K562 (cell line): ENCODE results near the gene NLGN3. TPM values are rescaled to one million over a fixed set of nuclear protein-coding genes. Genes with fewer than 3 reads are reported as not detected.

Experiments used
- ATAC-seq: fragments of 200-7000 bp; cut with Tn5 transposase; 3 replicates; pipeline ENCODE4 v1.9.1; 2020; ENCODE audit warnings: moderate library complexity
- BruUV-seq: library from RNA; stranded (reverse); fragments of 400-500 nt; replicated peaks from 2 replicates; lab custom pipeline; 2021; lab: Mats Ljungman, UMichigan
- CTCF ChIA-PET: fragments of 300-600 bp; formaldehyde crosslinking; extraction: SDS; loops from one replicate; lab custom pipeline; 2021; ENCODE audit warnings: low intra/inter-chr PET ratio; lab: Yijun Ruan, JAX
- POLR2A ChIA-PET: fragments of 300-600, 350-650 bp; sonication (Branson Sonifier 250); formaldehyde crosslinking; extraction: SDS; loops from one replicate; lab custom pipeline; 2021; ENCODE audit warnings: antibody characterized with exemption, inconsistent platforms; lab: Yijun Ruan, JAX
- DNase-seq, 4 experiments: peaks; one replicate each; pipeline versions ENCODE4 v3.0.0 to v3.0.0-alpha.2; 2011 to 2018; ENCODE audit warnings: low spot score in 3 of 4, mixed read lengths in 3 of 4; ENCODE audit errors: extremely low read depth in 1 of 4
- FAIRE-seq: peaks from 2 replicates; lab custom pipeline; 2011; peaks lifted over from hg19 to GRCh38; lab: Jason Lieb, UNC
- H2AFZ ChIP-seq: 2 replicates; pipeline ENCODE4 v1.6.0; 2011; ENCODE audit warnings: low read depth, low read length, control low read depth, inconsistent platforms
- H3K27ac ChIP-seq: fragments of 200-600 bp; 3 replicates; pipeline ENCODE4 v1.8.0; 2011; ENCODE audit warnings: low read depth, mild to moderate bottlenecking, control low read depth, inconsistent platforms, low read length, moderate library complexity, mixed read lengths; ENCODE audit errors: extremely low read depth
- H3K27me3 ChIP-seq, 2 experiments: fragments of 300-600 bp in 1 of 2; 2 replicates in 1 of 2; 3 replicates in 1 of 2; pipeline versions ENCODE4 v1.6.0 to v1.8.0; 2011; ENCODE audit warnings: inconsistent platforms in 2 of 2, low read length in 2 of 2, mild to moderate bottlenecking in 1 of 2, mixed read lengths in 1 of 2, moderate library complexity in 1 of 2; ENCODE audit not compliant: control insufficient read depth in 2 of 2, insufficient read depth in 2 of 2
- H3K36me3 ChIP-seq: fragments of 300-600 bp; 3 replicates; pipeline ENCODE4 v1.8.0; 2011; ENCODE audit warnings: mild to moderate bottlenecking, low read length, inconsistent platforms; ENCODE audit not compliant: control insufficient read depth, insufficient read depth
- H3K4me1 ChIP-seq, 2 experiments: fragments of 200-600 bp in 1 of 2; replicated peaks in 1 of 2; 2 replicates in 1 of 2; 3 replicates in 1 of 2; pipeline versions ENCODE4 v1.5.1 to v1.8.0; 2011; ENCODE audit warnings: inconsistent platforms in 2 of 2, low read length in 2 of 2, mild to moderate bottlenecking in 1 of 2, mixed read lengths in 1 of 2, moderate library complexity in 1 of 2; ENCODE audit not compliant: control insufficient read depth in 2 of 2, insufficient read depth in 2 of 2
- H3K4me2 ChIP-seq: 2 replicates; pipeline ENCODE4 v1.6.1; 2011; ENCODE audit warnings: low read length, control low read depth, inconsistent platforms, mixed read lengths; ENCODE audit not compliant: insufficient read depth
- H3K4me3 ChIP-seq: fragments of 200-600 bp; sonication (generic), shearing (Covaris generic); 2 replicates; pipeline ENCODE4 v1.5.1; 2016; ENCODE audit warnings: control low read depth, inconsistent platforms
- H3K79me2 ChIP-seq: fragments of 200-600 bp; 3 replicates; pipeline ENCODE4 v1.8.0; 2011; ENCODE audit warnings: low read length, inconsistent platforms; ENCODE audit not compliant: control insufficient read depth, insufficient read depth
- H3K9ac ChIP-seq, 2 experiments: 2 replicates each; pipeline versions ENCODE4 v1.6.0 to v1.6.1; 2011; ENCODE audit warnings: low read depth in 2 of 2, low read length in 2 of 2, control low read depth in 1 of 2, inconsistent platforms in 1 of 2, mild to moderate bottlenecking in 1 of 2, mixed read lengths in 1 of 2; ENCODE audit not compliant: insufficient read depth in 1 of 2
- H3K9me1 ChIP-seq: one replicate; pipeline ENCODE4 v1.6.0; 2011; ENCODE audit warnings: inconsistent platforms, mild to moderate bottlenecking, low read length, moderate library complexity; ENCODE audit not compliant: control insufficient read depth, insufficient read depth
- H3K9me3 ChIP-seq: replicated peaks from 2 replicates; pipeline ENCODE4 v1.5.1; 2011; ENCODE audit warnings: low read depth, low read length, inconsistent platforms; ENCODE audit not compliant: control insufficient read depth, insufficient read depth
- H4K20me1 ChIP-seq: replicated peaks from 2 replicates; pipeline ENCODE4 v1.6.1; 2011; ENCODE audit warnings: low read length, inconsistent platforms, mixed read lengths; ENCODE audit not compliant: control insufficient read depth, insufficient read depth
- DDX20 ChIP-seq: fragments of 450-650 bp; IDR thresholded peaks from 2 replicates; pipeline ENCODE4 v1.6.1; 2016; ENCODE audit warnings: missing genetic modification characterization, low read depth, mild to moderate bottlenecking, missing compliant biosample characterization, moderate library complexity
- ETS2 ChIP-seq: IDR thresholded peaks from 2 replicates; pipeline ENCODE4 v1.6.1; 2016; ENCODE audit warnings: borderline replicate concordance, missing genetic modification characterization, mild to moderate bottlenecking, moderate library complexity, missing compliant biosample characterization; ENCODE audit not compliant: poor library complexity, severe bottlenecking
- HCFC1 ChIP-seq: IDR thresholded peaks from 2 replicates; pipeline ENCODE4 v1.6.1; 2012; ENCODE audit warnings: low read depth, low read length, improper control_type of control experiment
- HDAC1 ChIP-seq, 2 experiments: fragments of 450-650 bp; IDR thresholded peaks; 2 replicates each; pipeline ENCODE4 v1.6.1; 2016 to 2017; ENCODE audit warnings: inconsistent platforms in 1 of 2, mild to moderate bottlenecking in 1 of 2, moderate library complexity in 1 of 2
- KDM1A ChIP-seq, 2 experiments: fragments of 450-650 bp; IDR thresholded peaks; 2 replicates each; pipeline ENCODE4 v1.6.1; 2016; ENCODE audit warnings: mild to moderate bottlenecking in 2 of 2
- L3MBTL2 ChIP-seq: fragments of 450-650 bp; IDR thresholded peaks from 2 replicates; pipeline ENCODE4 v1.6.1; 2016; ENCODE audit warnings: mild to moderate bottlenecking, moderate library complexity
- NBN ChIP-seq: fragments of 450-650 bp; IDR thresholded peaks from 2 replicates; pipeline ENCODE4 v1.6.1; 2016; ENCODE audit warnings: low read depth, mild to moderate bottlenecking
- PHF8 ChIP-seq: fragments of 200-600 bp; sonication (generic); IDR thresholded peaks from 2 replicates; pipeline ENCODE4 v1.6.1; 2012; ENCODE audit warnings: mixed run types, mild to moderate bottlenecking, inconsistent platforms, low read length, moderate library complexity, borderline replicate concordance
- POLR2B ChIP-seq: fragments of 450-650 bp; IDR thresholded peaks from 2 replicates; pipeline ENCODE4 v1.6.1; 2018; ENCODE audit warnings: low read depth; ENCODE audit not compliant: partially characterized antibody
- POLR2G ChIP-seq: fragments of 200-400 bp; formaldehyde crosslinking; IDR thresholded peaks from 2 replicates; pipeline ENCODE4 v1.6.1; 2017; ENCODE audit warnings: low read depth, mild to moderate bottlenecking, antibody characterized with exemption, low read length, moderate library complexity
- RAD21 ChIP-seq, 2 experiments: fragments of 250-450 bp in 1 of 2; fragments of 450-650 bp in 1 of 2; sonication (Bioruptor Pico) in 1 of 2; formaldehyde crosslinking in 1 of 2; IDR thresholded peaks in 1 of 2; conservative IDR thresholded peaks in 1 of 2; 2 replicates each; pipeline versions ENCODE4 v1.4.0 to v1.8.0; 2020 to 2022; ENCODE audit warnings: mild to moderate bottlenecking in 2 of 2, moderate library complexity in 1 of 2
- RBFOX2 ChIP-seq: fragments of 200-400 bp; formaldehyde crosslinking; IDR thresholded peaks from 2 replicates; pipeline ENCODE4 v1.6.1; 2017; ENCODE audit warnings: low read depth, mild to moderate bottlenecking, low read length, moderate library complexity
- SOX6 ChIP-seq: fragments of 450-650 bp; IDR thresholded peaks from 2 replicates; pipeline ENCODE4 v1.6.1; 2014; ENCODE audit warnings: mild to moderate bottlenecking
- WGBS: fragments of 100-300 bp; shearing (Covaris generic); methylation state at CpG from one replicate; pipeline ENCODE4 v1.1.6; 2016; ENCODE audit warnings: low coverage, mixed read lengths; ENCODE audit not compliant: insufficient coverage; ENCODE audit errors: missing lambda C conversion rate; 5-methylcytosine and 5-hydroxymethylcytosine counted together
- in situ Hi-C: fragments of 300-500 bp; cut with MboI; formaldehyde crosslinking; loops from 4 replicates; pipeline ENCODE4 v1.15.0; 2018; ENCODE audit warnings: inconsistent platforms, mixed read lengths
- intact Hi-C: fragments of 100-400 bp; cut with micrococcal nuclease; formaldehyde crosslinking; loops from 2 replicates; pipeline ENCODE4 v1.14.2; 2022
- polyA plus RNA-seq, 8 experiments: library from polyadenylated mRNA; depleted of rRNA in 4 of 8; stranded (reverse) in 5 of 8; unstranded in 3 of 8; fragments of >200 nt; fragmentation: Nextera tagmentation in 2 of 8; fragmentation: Illumina TruSeq in 1 of 8; extraction: Ambion mirVana in 2 of 8; extraction: Trizol in 1 of 8; gene quantifications; 2 replicates each; pipeline versions ENCODE4 v1.2.1 to v1.2.3, GENCODE V29; 2011 to 2014; ENCODE audit warnings: inconsistent platforms in 1 of 8, missing spikeins in 1 of 8
- total RNA-seq, 7 experiments: library from RNA; depleted of rRNA in 6 of 7; stranded (reverse); fragments of >200 nt in 6 of 7; fragmentation: Illumina TruSeq in 2 of 7; extraction: Trizol in 2 of 7; gene quantifications; 2 replicates each; pipeline versions ENCODE4 v1.2.1 to v1.2.3, GENCODE V29; 2011 to 2021; ENCODE audit warnings: low replicate concordance in 1 of 7
- TF ChIP-seq, protein P1 (sequence below), 2 experiments: fragments of 450-650 bp; IDR thresholded peaks; 2 replicates each; pipeline ENCODE4 v1.6.1; 2016
- TF ChIP-seq, protein P2 (sequence below): fragments of 200-800 bp; sonication (Bioruptor generic); IDR thresholded peaks from 2 replicates; pipeline ENCODE4 v1.6.1; 2017; ENCODE audit warnings: missing genetic modification characterization, missing compliant biosample characterization
- TF ChIP-seq, protein P3 (sequence below), 3 experiments: fragments of 200-800 bp in 1 of 3; sonication (Bioruptor generic) in 1 of 3; sonication (generic) in 1 of 3; formaldehyde crosslinking in 1 of 3; IDR thresholded peaks; 2 replicates each; pipeline versions ENCODE4 v1.6.1 to v1.8.0; 2016 to 2022; ENCODE audit warnings: mild to moderate bottlenecking in 2 of 3, missing compliant biosample characterization in 2 of 3, missing genetic modification characterization in 2 of 3, missing genetic modification reagents in 1 of 3

NLGN3 gene
- total and polyA plus RNA-seq, 9 of the 15 experiments (the other 6 are each of a cell fraction or from before 2014, with no cell fraction given): 0.03 to 0.86 (median 0.25) TPM

DNA sequence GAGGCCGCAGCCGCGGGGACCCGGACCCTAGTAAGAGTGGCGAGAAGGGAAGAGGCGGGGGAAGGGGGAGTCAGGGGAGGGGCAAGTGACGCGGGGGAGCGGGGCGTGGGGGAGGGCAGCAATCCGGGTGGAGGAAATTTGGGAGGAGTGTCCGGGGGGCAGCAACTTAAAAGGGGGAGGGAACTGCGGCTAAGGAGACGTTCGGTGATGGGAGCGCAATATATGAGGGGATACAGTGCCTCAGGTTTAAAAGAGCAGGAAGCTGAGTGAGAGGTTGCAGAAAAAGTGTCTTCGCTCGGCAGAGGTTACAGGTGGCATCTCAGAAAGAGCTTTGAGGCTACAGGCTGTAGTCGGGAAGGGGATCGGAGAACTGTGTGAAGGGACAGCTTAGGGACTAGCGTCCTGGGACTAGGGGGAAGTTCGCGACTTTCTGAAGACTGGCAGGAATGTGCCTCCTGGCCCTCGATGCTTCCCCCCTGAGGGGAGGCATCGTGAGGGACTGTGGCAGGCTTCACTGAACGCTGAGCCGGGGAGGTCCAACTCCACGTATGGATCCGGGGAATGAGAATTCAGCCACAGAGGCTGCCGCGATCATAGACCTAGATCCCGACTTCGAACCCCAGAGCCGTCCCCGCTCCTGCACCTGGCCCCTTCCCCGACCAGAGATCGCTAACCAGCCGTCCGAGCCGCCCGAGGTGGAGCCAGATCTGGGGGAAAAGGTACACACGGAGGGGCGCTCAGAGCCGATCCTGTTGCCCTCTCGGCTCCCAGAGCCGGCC, 48.5 kb upstream of the NLGN3 start:
- ChIA-PET POLR2A (interaction anchor here (0.8 kb wide), 1 partner anchor 22 kb away, joined by 4 read pairs; the partner anchor contains the start of gene MED12), CTCF (interaction anchor here (1.0 kb wide), 1 partner anchor 83 kb away, joined by 3 read pairs; no protein-coding TSS in a partner anchor)
- Histone ChIP-seq H3K4me1 (peaks cover 22 to 27% of the 10 kb centered on the region in 2 experiments; a peak in 4 of 5 replicates), H3K36me3 (no peaks in the 10 kb centered on the region), H4K20me1 (no peaks in the 10 kb centered on the region), H3K9me3 (no peaks in the 10 kb centered on the region), H3K27me3 (no peaks in the 10 kb centered on the region), H3K27ac (peak overlapping the region; percentile 65), H3K4me3 (peak overlapping the region; percentile 59), H3K9me1 (no peaks in the 10 kb centered on the region), H2AFZ (peak overlapping the region; percentile 87), H3K9ac (peak overlapping the region; percentile 73 to 95), H3K79me2 (peaks cover 11% of the 10 kb centered on the region), H3K4me2 (peak overlapping the region; percentile 94)
- intact Hi-C loops: no loop called here
- FAIRE-seq (no peak), ATAC-seq (peak; percentile 29), DNase-seq (peak in 3 of 4 experiments; percentile 70 to 77 (median 77))
- TSS peak; percentile 96 for BruUV-seq
- WGBS: 0% methylated on average over 10 of the region's 46 CpGs
- in situ Hi-C loops: loop anchor here (5.0 kb wide), 1 partner anchor 81 kb away; no protein-coding TSS in a partner anchor
- TF ChIP-seq SOX6 (no peak), L3MBTL2 (peak; percentile 43; the same call in 1 of the 2 replicates), RBFOX2 (0 out of 2 replicates have a peak, but pooled peaks have one; percentile 31), HCFC1 (peak; percentile 20; the same call in 1 of the 2 replicates), DDX20 (tag) (no peak), POLR2G (peak; percentile 35; the same call in 1 of the 2 replicates), HDAC1 (IDR thresholded peaks at IDR 0.05) (peak in 1 of 2 experiments; percentile 22; a peak in 1 of 4 replicates), NBN (0 out of 2 replicates have a peak, but pooled peaks have one; percentile 25), RAD21 (CRISPR knock-in tag; conservative IDR thresholded peaks at IDR 0.05 in 1 of 2, IDR thresholded peaks at IDR 0.05 in 1 of 2) (no peak), PHF8 (0 out of 2 replicates have a peak, but pooled peaks have one; percentile 26), KDM1A (IDR thresholded peaks at IDR 0.05) (0 out of 4 replicates have a peak, but pooled peaks of 1 of the 2 experiments have one; percentile 34), ETS2 (no peak), POLR2B (peak; percentile 46)
- TF ChIP-seq, protein P1, sequence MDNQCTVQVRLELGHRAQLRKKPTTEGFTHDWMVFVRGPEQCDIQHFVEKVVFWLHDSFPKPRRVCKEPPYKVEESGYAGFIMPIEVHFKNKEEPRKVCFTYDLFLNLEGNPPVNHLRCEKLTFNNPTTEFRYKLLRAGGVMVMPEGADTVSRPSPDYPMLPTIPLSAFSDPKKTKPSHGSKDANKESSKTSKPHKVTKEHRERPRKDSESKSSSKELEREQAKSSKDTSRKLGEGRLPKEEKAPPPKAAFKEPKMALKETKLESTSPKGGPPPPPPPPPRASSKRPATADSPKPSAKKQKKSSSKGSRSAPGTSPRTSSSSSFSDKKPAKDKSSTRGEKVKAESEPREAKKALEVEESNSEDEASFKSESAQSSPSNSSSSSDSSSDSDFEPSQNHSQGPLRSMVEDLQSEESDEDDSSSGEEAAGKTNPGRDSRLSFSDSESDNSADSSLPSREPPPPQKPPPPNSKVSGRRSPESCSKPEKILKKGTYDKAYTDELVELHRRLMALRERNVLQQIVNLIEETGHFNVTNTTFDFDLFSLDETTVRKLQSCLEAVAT (IDR thresholded peaks at IDR 0.05): peak in 1 of 2 experiments; percentile 20; a peak in 1 of 4 replicates
- TF ChIP-seq, protein P2, sequence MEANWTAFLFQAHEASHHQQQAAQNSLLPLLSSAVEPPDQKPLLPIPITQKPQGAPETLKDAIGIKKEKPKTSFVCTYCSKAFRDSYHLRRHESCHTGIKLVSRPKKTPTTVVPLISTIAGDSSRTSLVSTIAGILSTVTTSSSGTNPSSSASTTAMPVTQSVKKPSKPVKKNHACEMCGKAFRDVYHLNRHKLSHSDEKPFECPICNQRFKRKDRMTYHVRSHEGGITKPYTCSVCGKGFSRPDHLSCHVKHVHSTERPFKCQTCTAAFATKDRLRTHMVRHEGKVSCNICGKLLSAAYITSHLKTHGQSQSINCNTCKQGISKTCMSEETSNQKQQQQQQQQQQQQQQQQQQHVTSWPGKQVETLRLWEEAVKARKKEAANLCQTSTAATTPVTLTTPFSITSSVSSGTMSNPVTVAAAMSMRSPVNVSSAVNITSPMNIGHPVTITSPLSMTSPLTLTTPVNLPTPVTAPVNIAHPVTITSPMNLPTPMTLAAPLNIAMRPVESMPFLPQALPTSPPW (CRISPR knock-in tag): peak; percentile 93
- TF ChIP-seq, protein P3, sequence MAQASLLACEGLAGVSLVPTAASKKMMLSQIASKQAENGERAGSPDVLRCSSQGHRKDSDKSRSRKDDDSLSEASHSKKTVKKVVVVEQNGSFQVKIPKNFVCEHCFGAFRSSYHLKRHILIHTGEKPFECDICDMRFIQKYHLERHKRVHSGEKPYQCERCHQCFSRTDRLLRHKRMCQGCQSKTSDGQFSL (CRISPR knock-in tag; IDR thresholded peaks at IDR 0.05): peak; percentile 31; the same call in 1 of the 2 replicates
- TF ChIP-seq, protein P3 (tag; IDR thresholded peaks at IDR 0.05): no peak
